Stimulated activated CD4-positive, alpha-beta T cell treated with anti-CD3 and anti-CD28 coated beads, Interleukin-12 subunit alpha, Interleukin-12 subunit beta, amount 100 ng/mL, for 24 hours (primary cell): ENCODE results near the gene RND2.

ENCODE experiments used
- DNase-seq, 2 experiments: peaks; one replicate each; pipeline ENCODE4 v3.0.0-alpha.2; 2020; ENCODE audit warnings: low read depth in 2 of 2

RND2 gene

GRCh38 chr17:43074869-43075268, 49.8 kb downstream of the RND2 start:
- no peak for DNase-seq

DNA sequence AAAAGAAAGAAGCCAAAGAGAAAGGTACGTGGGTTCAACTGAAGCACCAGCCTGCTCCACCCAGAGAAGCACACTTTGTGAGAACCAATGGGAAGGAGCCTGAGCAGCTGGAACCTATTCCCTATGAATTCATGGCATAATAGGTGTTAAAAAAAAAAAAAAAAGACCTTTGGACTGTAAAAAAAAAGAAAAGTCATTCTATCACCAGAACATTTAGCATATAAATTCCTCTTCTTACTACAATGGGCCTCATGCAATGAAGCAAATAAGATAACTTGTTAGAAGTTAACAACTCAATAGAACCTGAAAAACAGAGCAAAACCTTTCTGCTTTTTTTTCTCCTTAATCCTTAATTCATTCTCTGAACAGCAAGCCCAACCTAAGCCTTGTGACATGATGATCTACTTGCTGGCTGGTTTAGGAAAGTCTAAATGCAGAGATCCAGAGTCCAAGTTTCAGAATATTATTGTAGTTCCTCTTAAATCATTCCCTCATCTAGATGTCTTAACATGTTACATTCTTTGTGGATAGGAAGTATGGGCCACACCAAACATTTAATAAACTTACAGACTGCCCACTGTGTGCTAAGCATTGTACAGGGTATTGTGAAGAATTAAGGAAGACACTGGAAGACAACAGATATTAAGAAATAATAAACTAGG, 54.7 kb downstream of the RND2 start:
- no peak for DNase-seq
